ENCODE data around the gene SSR1.
A peak's percentile ranks its signal among the peaks of the same experiment; 100 is the strongest.

Gene SSR1

DNA sequence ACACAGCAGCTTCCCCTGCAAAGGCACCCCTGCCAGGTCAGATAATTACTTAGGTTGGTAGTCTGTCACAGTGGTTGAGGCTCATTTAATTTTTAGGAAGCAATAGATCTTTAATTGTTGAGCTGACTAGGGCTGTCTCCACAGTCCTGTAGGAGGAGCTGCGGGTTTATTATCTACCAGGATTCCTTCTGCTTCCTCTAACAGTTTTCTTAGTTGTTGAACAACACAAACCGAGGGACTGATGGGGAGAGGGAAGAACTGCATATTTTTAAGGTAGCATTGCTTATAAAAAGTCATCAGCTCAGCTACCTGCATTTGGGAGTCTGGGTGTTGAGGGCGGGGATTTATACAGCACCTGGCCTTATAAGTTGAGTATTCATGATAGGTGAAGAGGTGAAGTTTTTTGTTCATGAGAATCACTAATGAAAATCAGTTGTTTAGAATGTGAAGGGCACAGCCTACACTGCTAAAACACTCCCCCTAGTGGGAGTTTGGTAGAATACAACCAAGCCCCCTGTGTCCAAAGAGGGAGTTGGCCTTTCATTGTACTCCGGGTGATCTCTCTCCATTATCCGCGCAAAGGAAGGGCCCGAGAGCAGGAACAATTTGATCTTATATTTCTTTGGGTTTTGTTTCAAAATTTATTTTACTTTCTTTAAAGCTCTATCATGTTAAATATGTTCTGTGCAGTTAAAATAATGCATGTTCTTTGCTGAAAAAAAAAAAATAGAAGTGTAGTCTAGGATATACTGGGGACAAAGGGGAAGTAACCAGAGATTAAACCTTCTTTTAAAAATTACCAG lies 69.6 kb downstream of the SSR1 start:
- peaks cover 16% of the 10 kb centered on the region for H3K36me3 ChIP-seq (ENCODE audit: insufficient read depth, low read length)
- no peak overlapping the region for H3K4me3 ChIP-seq (ENCODE audit: low read length)
- no peak overlapping the region for H3K9ac ChIP-seq (ENCODE audit: low read depth, low read length)
- peak overlapping the region; percentile 71 for H3K27ac ChIP-seq (ENCODE audit: low read depth, low read length)
- peaks cover 22% of the 10 kb centered on the region for H3K4me1 ChIP-seq (ENCODE audit: insufficient read depth, low read length)
- no peaks in the 10 kb centered on the region for H3K27me3 ChIP-seq (ENCODE audit: insufficient read depth, low read length)
- H3K9me3 ChIP-seq (ENCODE audit: insufficient read depth, low read depth, low read length), result no peaks in the 10 kb centered on the region
- 27% methylated on average over 7 of the region's 7 CpGs for WGBS

DNA sequence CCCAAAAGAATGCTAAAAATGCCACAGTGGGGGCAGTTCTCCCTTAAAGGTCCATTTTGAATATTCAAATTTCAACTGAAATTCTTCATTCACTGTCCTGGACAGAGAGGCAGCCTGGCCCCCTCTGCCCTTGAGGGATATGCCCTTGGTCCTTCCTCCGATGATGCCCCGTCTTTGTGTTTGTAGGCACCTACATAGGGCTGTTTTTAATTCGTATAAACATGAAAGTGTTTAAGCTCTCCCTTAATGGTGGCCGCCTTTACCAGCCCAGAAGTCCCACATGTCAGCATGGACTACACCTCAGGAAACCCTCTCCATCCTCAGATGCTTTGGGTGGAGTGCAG lies 70.2 kb downstream of the SSR1 start:
- Histone ChIP-seq H3K9ac (ENCODE audit: low read depth, low read length) (no peak overlapping the region), H3K9me3 (ENCODE audit: insufficient read depth, low read depth, low read length) (no peaks in the 10 kb centered on the region), H3K27me3 (ENCODE audit: insufficient read depth, low read length) (no peaks in the 10 kb centered on the region), H3K4me3 (ENCODE audit: low read length) (no peak overlapping the region), H3K4me1 (ENCODE audit: insufficient read depth, low read length) (peaks cover 23% of the 10 kb centered on the region), H3K27ac (ENCODE audit: low read depth, low read length) (peak overlapping the region; percentile 71), H3K36me3 (ENCODE audit: insufficient read depth, low read length) (peaks cover 10% of the 10 kb centered on the region; the same call in 1 of the 2 replicates)
- 42% methylated on average over 4 of the region's 4 CpGs for WGBS

DNA sequence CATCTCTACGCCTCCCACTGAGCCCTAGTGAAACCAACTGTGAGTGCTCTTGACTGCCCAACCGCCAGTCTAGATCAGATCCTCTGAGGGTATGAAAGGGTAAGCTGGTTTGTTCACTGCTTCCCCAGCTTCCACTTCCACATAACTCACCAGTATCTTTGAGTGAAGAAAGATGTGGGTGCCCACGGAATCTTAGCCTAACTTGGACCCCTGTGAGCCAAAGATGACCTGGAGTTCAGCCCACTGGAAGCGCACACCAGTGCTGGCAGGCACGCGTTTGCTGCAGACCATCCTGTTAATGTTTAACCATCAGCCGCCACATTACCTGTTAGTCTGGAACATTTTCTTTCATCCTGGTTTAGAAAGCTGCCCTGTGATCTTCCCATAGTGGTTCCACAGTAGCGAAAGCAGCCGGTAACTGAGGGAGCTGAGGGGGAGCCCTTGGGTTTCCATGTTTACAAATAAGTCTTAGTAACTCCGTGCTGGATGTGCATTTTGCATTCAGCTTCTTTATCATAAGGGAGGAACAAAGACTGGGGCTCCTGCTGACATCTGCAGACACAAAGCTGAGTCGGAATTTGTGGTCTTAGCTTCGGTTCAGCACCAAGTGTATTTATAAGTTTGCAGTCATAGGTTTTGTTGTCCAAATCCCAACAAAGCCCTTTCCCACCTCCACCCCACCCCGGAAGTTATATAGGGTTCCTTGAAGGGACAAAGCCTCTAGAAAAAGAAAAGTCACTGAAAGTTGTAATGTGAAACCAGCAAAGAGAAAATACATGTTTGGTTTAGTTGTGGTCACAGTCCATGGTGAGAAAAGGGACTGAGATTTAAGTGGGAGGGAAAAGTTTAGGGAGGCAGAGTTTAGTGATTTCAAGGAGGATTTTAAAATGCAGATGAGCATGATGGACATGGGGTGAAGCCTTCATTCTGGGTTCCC lies 71.0 kb downstream of the SSR1 start:
- Histone ChIP-seq H3K36me3 (ENCODE audit: insufficient read depth, low read length) (peaks cover 6% of the 10 kb centered on the region; the same call in 1 of the 2 replicates), H3K27ac (ENCODE audit: low read depth, low read length) (peak overlapping the region; percentile 71), H3K4me3 (ENCODE audit: low read length) (no peak overlapping the region)

DNA sequence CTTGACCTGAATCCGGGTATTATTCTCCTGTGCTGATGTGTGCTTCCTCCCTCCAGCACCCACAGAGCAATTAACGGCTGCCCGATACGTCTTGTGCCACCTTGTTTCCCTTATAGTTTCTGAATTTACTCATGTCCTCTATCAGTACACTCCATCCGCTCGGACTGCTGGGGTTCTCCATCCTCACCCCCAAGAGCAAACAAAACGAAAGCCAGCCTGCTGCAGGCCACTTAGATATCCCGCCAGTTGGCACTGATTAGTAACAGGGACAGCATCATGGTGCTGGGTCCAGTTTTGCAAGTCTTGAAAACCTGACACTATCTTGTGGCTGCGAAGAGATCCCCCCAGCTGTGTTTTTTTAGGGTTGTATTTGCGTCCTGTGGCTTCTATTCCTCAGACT lies 71.8 kb downstream of the SSR1 start:
- H3K9ac ChIP-seq (ENCODE audit: low read depth, low read length), result no peak overlapping the region
- H3K9me3 ChIP-seq (ENCODE audit: insufficient read depth, low read depth, low read length), result no peaks in the 10 kb centered on the region
- no peak overlapping the region for H3K27ac ChIP-seq (ENCODE audit: low read depth, low read length)
- H3K36me3 ChIP-seq (ENCODE audit: insufficient read depth, low read length), result peaks cover 6% of the 10 kb centered on the region; the same call in 1 of the 2 replicates
- H3K4me3 ChIP-seq (ENCODE audit: low read length), result no peak overlapping the region
- no peaks in the 10 kb centered on the region for H3K27me3 ChIP-seq (ENCODE audit: insufficient read depth, low read length)
- peaks cover 26% of the 10 kb centered on the region for H3K4me1 ChIP-seq (ENCODE audit: insufficient read depth, low read length)
- 94% methylated on average over 10 of the region's 10 CpGs for WGBS

More for the DNA sequence above, 71.0 kb downstream of the SSR1 start:
- WGBS, result 71% methylated on average over 11 of the region's 13 CpGs
- Histone ChIP-seq H3K9ac (ENCODE audit: low read depth, low read length) (peak overlapping the region; percentile 23; the same call in 1 of the 2 replicates), H3K9me3 (ENCODE audit: insufficient read depth, low read depth, low read length) (no peaks in the 10 kb centered on the region), H3K27me3 (ENCODE audit: insufficient read depth, low read length) (no peaks in the 10 kb centered on the region), H3K4me1 (ENCODE audit: insufficient read depth, low read length) (peaks cover 26% of the 10 kb centered on the region)

DNA sequence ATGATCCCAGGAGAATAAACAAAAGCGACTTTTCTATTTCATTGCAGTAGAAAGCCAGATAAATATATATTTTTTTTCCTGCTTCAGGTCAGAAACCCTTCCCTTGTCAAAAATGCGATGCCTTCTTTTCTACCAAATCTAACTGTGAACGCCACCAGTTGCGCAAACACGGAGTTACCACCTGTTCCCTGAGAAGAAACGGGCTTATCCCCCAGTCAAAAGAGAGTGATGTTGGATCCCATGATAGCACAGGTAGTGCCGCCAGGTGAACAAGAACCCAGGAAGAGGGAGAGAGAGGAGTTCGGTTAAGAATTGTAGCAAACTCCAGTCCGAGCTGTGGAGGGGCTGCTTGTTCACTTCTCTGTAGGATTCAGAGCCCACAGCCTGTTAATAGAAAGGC lies 72.6 kb downstream of the SSR1 start:
- peaks cover 6% of the 10 kb centered on the region; the same call in 1 of the 2 replicates for H3K36me3 ChIP-seq (ENCODE audit: insufficient read depth, low read length)
- H3K4me1 ChIP-seq (ENCODE audit: insufficient read depth, low read length), result peaks cover 26% of the 10 kb centered on the region
- no peak overlapping the region for H3K27ac ChIP-seq (ENCODE audit: low read depth, low read length)
- H3K27me3 ChIP-seq (ENCODE audit: insufficient read depth, low read length), result no peaks in the 10 kb centered on the region
- no peak overlapping the region for H3K4me3 ChIP-seq (ENCODE audit: low read length)
- no peak overlapping the region for H3K9ac ChIP-seq (ENCODE audit: low read depth, low read length)
- no peaks in the 10 kb centered on the region for H3K9me3 ChIP-seq (ENCODE audit: insufficient read depth, low read depth, low read length)
- 95% methylated on average over 8 of the region's 9 CpGs for WGBS

DNA sequence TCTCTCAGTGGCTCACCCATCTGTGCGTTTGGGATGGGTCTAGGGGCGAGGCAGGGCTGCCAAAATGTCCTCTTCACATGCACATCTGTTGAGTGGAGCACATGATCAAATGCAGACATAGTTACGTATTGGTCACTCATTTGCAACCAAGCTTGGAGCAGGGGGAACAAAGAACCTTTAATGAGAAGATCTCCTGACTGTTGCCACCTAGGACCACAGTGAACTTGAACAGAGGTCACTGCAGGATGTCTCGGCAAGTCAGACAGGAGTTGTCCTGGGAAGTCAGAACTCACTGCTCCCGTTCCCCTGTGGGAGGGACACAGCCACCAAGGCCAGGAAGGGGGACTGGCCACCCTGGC lies 73.4 kb downstream of the SSR1 start:
- peaks cover 26% of the 10 kb centered on the region for H3K4me1 ChIP-seq (ENCODE audit: insufficient read depth, low read length)
- H3K9ac ChIP-seq (ENCODE audit: low read depth, low read length), result no peak overlapping the region
- H3K9me3 ChIP-seq (ENCODE audit: insufficient read depth, low read depth, low read length), result no peaks in the 10 kb centered on the region
- H3K36me3 ChIP-seq (ENCODE audit: insufficient read depth, low read length), result peaks cover 8% of the 10 kb centered on the region; the same call in 1 of the 2 replicates
- H3K4me3 ChIP-seq (ENCODE audit: low read length), result no peak overlapping the region
- 86% methylated on average over 5 of the region's 5 CpGs for WGBS
- H3K27ac ChIP-seq (ENCODE audit: low read depth, low read length), result no peak overlapping the region
- H3K27me3 ChIP-seq (ENCODE audit: insufficient read depth, low read length), result no peaks in the 10 kb centered on the region

DNA sequence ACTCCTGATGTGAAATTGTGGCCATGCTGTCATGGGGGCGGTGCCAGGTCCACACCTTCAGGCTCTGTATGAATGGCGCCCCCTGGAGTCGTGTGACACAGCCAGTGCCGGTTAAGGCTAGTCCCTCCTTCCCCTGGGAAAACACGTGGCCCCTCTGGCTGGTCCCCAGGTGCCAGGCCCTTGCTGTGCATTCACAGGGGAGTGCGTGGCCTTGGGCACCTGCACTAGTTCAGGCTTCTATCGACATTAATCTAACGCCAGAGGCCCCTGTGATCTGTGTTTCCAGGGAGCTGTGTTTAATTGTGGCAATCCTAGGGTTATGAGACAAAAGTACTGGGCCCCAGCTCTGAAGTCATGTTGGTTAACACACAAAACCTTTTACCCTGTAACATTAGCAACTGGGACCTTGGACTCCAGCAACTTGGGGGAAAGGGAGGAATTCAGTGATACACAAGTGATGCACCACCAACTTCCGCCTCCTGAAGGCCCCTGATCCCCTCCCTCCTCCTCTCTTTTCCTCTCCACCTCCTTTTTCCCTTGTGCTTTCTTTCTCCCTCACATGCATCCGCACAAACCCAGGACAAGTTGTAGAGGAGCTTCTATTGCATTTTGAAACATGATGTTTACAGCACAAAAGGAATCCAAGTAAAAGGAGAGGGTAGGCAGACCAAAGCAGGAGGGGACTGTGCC lies 74.0 kb downstream of the SSR1 start:
- H3K27me3 ChIP-seq (ENCODE audit: insufficient read depth, low read length), result no peaks in the 10 kb centered on the region
- WGBS, result 49% methylated on average over 9 of the region's 10 CpGs
- H3K4me3 ChIP-seq (ENCODE audit: low read length), result no peak overlapping the region
- peaks cover 12% of the 10 kb centered on the region; the same call in 1 of the 2 replicates for H3K36me3 ChIP-seq (ENCODE audit: insufficient read depth, low read length)
- H3K9me3 ChIP-seq (ENCODE audit: insufficient read depth, low read depth, low read length), result no peaks in the 10 kb centered on the region
- H3K27ac ChIP-seq (ENCODE audit: low read depth, low read length), result no peak overlapping the region
- H3K4me1 ChIP-seq (ENCODE audit: insufficient read depth, low read length), result peaks cover 26% of the 10 kb centered on the region
- H3K9ac ChIP-seq (ENCODE audit: low read depth, low read length), result no peak overlapping the region; the same call in 1 of the 2 replicates

DNA sequence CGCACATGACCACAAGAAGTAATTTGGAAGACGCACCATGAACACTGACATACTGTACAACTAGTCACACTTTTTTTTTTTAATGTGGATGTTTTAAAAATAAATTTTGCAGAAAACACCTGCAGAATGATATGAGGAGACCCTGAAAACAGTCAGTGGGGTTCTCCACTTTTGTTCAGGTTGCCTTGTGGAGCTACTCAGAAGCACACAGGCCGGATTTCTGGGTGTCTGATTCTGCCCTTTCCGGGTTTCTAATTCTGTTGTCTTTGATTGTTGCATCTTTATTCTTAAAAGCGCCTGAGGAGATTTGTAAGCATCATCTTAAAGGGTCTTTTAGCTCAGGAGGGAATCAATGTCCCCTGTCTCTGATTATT lies 74.5 kb downstream of the SSR1 start:
- H3K9ac ChIP-seq (ENCODE audit: low read depth, low read length), result no peak overlapping the region
- no peak overlapping the region for H3K4me3 ChIP-seq (ENCODE audit: low read length)
- no peaks in the 10 kb centered on the region for H3K9me3 ChIP-seq (ENCODE audit: insufficient read depth, low read depth, low read length)
- WGBS, result 92% methylated on average over 4 of the region's 5 CpGs
- H3K36me3 ChIP-seq (ENCODE audit: insufficient read depth, low read length), result peaks cover 16% of the 10 kb centered on the region; the same call in 1 of the 2 replicates
- H3K27me3 ChIP-seq (ENCODE audit: insufficient read depth, low read length), result no peaks in the 10 kb centered on the region
- no peak overlapping the region for H3K27ac ChIP-seq (ENCODE audit: low read depth, low read length)
- H3K4me1 ChIP-seq (ENCODE audit: insufficient read depth, low read length), result peaks cover 26% of the 10 kb centered on the region

DNA sequence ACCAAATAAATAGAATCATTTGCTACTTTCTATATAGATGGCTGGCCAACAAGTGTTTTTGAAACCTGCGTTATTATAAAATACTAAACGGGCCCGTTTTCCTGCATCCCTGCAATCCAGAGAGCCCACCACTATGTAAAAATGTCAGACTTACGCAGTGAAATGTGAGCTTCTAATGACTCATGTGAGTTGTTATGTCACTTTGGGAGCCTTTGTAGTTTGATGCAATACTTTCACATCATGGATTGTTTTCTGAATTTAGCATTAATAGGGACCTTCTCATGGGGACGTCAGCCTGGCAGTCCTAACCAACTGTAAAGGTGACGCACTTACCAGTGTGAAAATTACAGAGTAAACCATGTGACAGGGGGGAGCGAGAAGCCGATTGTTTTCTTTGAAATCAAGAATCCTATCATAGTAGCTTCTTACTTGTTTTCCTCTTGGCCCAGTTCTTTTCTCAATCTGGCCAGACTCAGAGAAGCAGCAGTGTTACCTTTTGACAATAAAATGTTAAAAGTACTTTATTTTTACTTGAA lies 75.3 kb downstream of the SSR1 start:
- peaks cover 18% of the 10 kb centered on the region; the same call in 1 of the 2 replicates for H3K36me3 ChIP-seq (ENCODE audit: insufficient read depth, low read length)
- H3K9me3 ChIP-seq (ENCODE audit: insufficient read depth, low read depth, low read length), result no peaks in the 10 kb centered on the region
- no peak overlapping the region for H3K4me3 ChIP-seq (ENCODE audit: low read length)
- no peaks in the 10 kb centered on the region for H3K27me3 ChIP-seq (ENCODE audit: insufficient read depth, low read length)
- H3K27ac ChIP-seq (ENCODE audit: low read depth, low read length), result no peak overlapping the region
- H3K9ac ChIP-seq (ENCODE audit: low read depth, low read length), result no peak overlapping the region
- peaks cover 19% of the 10 kb centered on the region for H3K4me1 ChIP-seq (ENCODE audit: insufficient read depth, low read length)
- WGBS, result 94% methylated on average over 8 of the region's 8 CpGs

DNA sequence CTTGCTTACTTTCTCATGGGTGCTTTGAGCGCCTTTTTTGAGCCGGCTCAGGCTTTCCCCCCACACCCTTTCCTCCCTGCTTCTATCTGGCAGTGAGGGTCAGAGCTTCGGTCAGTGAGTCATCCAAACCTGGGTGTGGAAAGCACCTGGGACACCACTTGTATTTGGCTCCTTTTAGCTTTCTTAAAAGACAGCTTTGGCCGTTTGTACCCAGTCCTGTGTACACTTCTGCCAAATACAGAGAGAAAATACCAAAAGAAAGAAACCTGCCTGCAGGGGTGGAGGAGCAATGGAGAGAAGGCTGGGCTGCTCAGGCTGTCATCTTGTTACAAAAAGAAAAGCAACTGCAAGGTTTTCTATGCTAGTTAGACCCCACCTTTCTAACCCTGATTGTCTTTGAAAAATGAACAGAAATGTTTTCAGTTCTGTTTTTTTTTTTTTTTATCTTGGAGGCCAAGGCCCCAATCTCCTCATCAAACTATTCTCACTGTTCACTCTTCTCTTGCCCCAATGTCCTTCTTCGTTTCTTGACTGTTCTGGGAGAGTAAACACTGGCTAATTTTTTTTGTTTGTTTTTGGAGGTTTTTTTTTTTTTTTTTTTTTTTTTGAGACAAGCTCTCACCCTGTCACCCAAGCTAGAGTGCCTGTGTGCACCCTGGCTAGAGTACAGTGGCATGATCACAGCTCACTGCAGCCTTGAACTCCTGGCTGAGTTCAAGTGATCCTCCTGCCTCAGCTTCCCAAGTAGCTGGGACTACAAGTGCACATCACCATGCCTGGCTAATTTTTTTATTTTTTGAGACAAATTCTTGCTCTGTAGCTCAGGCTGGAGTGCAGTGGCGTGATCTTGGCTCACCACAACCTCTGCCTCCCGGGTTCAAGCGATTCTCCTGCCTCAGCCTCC lies 76.4 kb downstream of the SSR1 start:
- Histone ChIP-seq H3K4me1 (ENCODE audit: insufficient read depth, low read length) (peaks cover 8% of the 10 kb centered on the region), H3K9ac (ENCODE audit: low read depth, low read length) (no peak overlapping the region)

More for the DNA sequence above, 76.4 kb downstream of the SSR1 start:
- Histone ChIP-seq H3K27me3 (ENCODE audit: insufficient read depth, low read length) (no peaks in the 10 kb centered on the region), H3K9me3 (ENCODE audit: insufficient read depth, low read depth, low read length) (no peaks in the 10 kb centered on the region), H3K4me3 (ENCODE audit: low read length) (no peak overlapping the region), H3K27ac (ENCODE audit: low read depth, low read length) (no peak overlapping the region), H3K36me3 (ENCODE audit: insufficient read depth, low read length) (peaks cover 26% of the 10 kb centered on the region)
- 94% methylated on average over 7 of the region's 8 CpGs for WGBS
